Prostate gland (tissue), 2 donors: ENCODE data around the gene CALML6. TPM values are rescaled to one million over a fixed set of nuclear protein-coding genes. Genes with fewer than 3 reads are reported as not detected.

Experiments
- DNase-seq: peaks from one replicate; pipeline ENCODE4 v3.0.0-alpha.2; 2019; ENCODE audit warnings: low spot score
- H3K27ac ChIP-seq, 2 donors: fragments of 200-600 bp; sonication (generic); 2 replicates each; pipeline ENCODE4 v1.5.1; 2017 to 2019
- H3K27me3 ChIP-seq: fragments of 200-600 bp; sonication (generic); replicated peaks from 2 replicates; pipeline ENCODE4 v1.5.1; 2019; ENCODE audit not compliant: insufficient read depth
- H3K36me3 ChIP-seq, 2 donors: fragments of 200-600 bp; sonication (generic); 1 replicate in 1 of 2; 2 replicates in 1 of 2; pipeline versions ENCODE4 v1.5.1 to v1.8.1; 2017 to 2019
- H3K4me1 ChIP-seq: fragments of 200-600 bp; sonication (generic); replicated peaks from 2 replicates; pipeline ENCODE4 v1.5.1; 2019
- H3K4me3 ChIP-seq, 2 donors: fragments of 200-600 bp; sonication (generic); 2 replicates each; pipeline ENCODE4 v1.5.1; 2017 to 2019
- H3K9me3 ChIP-seq: fragments of 200-600 bp; sonication (generic); 2 replicates; pipeline ENCODE4 v1.5.1; 2017
- POLR2A ChIP-seq: fragments of 450-650 bp; IDR thresholded peaks from one replicate; pipeline ENCODE4 v1.6.1; 2016; ENCODE audit warnings: antibody characterized with exemption, mild to moderate bottlenecking
- POLR2AphosphoS5 ChIP-seq: sonication (generic); formaldehyde crosslinking; IDR thresholded peaks from one replicate; pipeline ENCODE4 v1.6.1; 2017; ENCODE audit warnings: antibody characterized with exemption
- WGBS: methylation state at CpG from one replicate; pipeline ENCODE4 v1.1.5; 2018; 5-methylcytosine and 5-hydroxymethylcytosine counted together
- intact Hi-C: fragments of 100-400 bp; cut with DNase I; formaldehyde crosslinking; loops from one replicate; pipeline ENCODE4 v1.14.2; 2022
- total RNA-seq, 2 donors: library from RNA; depleted of rRNA; stranded (reverse); fragments of >200 nt; gene quantifications; one replicate each; pipeline ENCODE4 v1.1.0, GENCODE V29; 2016
- TF ChIP-seq, protein P1 (sequence below), 4 experiments: fragments of 200-600 bp in 2 of 4; fragments of 450-650 bp in 2 of 4; sonication (generic) in 2 of 4; IDR thresholded peaks; 1 replicate in 3 of 4; 2 replicates in 1 of 4; pipeline ENCODE4 v1.5.1; 2016 to 2019; ENCODE audit warnings: antibody characterized with exemption in 4 of 4, mild to moderate bottlenecking in 2 of 4, moderate library complexity in 2 of 4

CALML6 gene
- total RNA-seq, 2 donors from 2014 or later = 0.18 to 0.28 TPM

DNA sequence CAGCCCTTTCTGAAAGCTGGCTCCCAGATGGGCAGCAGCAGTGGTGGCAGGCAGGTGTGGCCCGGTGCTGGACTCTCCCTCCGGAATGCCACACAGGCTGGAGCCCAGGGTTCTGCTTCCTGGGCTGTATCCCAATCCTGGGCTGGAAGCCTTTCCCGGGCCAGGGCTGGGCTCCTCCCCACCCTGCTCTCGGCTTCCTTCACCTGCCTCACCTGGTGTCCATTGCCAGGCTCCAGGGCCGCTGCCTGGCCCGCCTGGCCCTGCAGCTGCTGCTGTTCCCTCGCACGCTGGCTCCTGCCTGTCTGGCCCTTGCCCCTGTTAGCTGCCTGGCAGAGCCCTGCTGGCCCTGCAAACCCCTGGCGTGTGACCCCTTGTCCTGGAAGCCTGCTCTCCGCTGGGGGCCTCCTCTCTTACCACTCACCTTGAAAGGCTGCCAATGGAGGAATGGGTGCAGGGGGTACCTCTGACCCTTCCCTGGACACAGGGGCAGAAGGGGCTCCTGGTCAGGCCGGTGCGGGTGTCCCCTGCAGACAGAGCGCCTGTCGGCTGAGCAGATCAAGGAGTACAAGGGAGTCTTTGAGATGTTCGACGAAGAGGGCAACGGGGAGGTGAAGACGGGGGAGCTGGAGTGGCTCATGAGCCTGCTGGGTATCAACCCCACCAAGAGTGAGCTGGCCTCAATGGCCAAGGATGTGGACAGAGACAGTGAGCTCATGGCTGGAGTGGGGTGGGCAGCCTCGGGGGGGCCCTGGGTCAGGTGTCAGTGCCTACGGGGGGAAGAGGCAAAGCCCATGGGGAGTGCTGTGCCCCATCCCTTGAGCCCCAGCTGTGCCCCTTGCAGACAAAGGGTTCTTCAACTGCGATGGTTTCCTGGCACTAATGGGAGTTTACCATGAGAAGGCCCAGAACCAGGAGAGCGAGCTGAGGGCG lies 1.1 kb downstream of the CALML6 start:
- no peaks in the 10 kb centered on the region for H3K36me3 ChIP-seq
- H3K27ac ChIP-seq = no peak overlapping the region
- H3K27me3 ChIP-seq = no peaks in the 10 kb centered on the region
- H3K4me1 ChIP-seq = no peaks in the 10 kb centered on the region
- H3K4me3 ChIP-seq = no peak overlapping the region
- TF ChIP-seq, protein P1, sequence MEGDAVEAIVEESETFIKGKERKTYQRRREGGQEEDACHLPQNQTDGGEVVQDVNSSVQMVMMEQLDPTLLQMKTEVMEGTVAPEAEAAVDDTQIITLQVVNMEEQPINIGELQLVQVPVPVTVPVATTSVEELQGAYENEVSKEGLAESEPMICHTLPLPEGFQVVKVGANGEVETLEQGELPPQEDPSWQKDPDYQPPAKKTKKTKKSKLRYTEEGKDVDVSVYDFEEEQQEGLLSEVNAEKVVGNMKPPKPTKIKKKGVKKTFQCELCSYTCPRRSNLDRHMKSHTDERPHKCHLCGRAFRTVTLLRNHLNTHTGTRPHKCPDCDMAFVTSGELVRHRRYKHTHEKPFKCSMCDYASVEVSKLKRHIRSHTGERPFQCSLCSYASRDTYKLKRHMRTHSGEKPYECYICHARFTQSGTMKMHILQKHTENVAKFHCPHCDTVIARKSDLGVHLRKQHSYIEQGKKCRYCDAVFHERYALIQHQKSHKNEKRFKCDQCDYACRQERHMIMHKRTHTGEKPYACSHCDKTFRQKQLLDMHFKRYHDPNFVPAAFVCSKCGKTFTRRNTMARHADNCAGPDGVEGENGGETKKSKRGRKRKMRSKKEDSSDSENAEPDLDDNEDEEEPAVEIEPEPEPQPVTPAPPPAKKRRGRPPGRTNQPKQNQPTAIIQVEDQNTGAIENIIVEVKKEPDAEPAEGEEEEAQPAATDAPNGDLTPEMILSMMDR (IDR thresholded peaks at IDR 0.05) = no peak
- TF ChIP-seq POLR2AphosphoS5 = no peak
- no peak for TF ChIP-seq POLR2A
- no peaks in the 10 kb centered on the region for H3K9me3 ChIP-seq
- 79% methylated on average over 23 of the region's 23 CpGs for WGBS
- intact Hi-C loops = no loop called here
- no peak for DNase-seq

DNA sequence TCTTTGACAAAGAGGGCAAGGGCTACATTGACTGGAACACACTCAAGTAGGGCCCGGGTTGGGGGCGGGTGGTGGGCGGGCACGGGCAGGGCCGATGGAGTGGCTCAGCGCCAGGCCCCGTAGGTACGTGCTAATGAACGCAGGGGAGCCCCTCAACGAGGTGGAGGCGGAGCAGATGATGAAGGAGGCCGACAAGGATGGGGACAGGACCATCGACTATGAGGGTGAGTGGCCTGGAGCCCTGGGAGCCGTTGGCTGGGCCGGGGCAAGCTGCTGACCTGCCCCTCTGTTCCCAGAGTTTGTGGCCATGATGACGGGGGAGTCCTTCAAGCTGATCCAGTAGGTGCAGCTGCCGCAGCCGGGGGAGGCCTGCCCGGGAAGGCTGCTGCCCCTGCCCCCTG lies 1.8 kb downstream of the CALML6 start:
- no peak for TF ChIP-seq POLR2AphosphoS5
- TF ChIP-seq POLR2A = no peak
- TF ChIP-seq, protein P1 (IDR thresholded peaks at IDR 0.05) = no peak
- H3K4me1 ChIP-seq = no peaks in the 10 kb centered on the region
- intact Hi-C loops = no loop called here

DNA sequence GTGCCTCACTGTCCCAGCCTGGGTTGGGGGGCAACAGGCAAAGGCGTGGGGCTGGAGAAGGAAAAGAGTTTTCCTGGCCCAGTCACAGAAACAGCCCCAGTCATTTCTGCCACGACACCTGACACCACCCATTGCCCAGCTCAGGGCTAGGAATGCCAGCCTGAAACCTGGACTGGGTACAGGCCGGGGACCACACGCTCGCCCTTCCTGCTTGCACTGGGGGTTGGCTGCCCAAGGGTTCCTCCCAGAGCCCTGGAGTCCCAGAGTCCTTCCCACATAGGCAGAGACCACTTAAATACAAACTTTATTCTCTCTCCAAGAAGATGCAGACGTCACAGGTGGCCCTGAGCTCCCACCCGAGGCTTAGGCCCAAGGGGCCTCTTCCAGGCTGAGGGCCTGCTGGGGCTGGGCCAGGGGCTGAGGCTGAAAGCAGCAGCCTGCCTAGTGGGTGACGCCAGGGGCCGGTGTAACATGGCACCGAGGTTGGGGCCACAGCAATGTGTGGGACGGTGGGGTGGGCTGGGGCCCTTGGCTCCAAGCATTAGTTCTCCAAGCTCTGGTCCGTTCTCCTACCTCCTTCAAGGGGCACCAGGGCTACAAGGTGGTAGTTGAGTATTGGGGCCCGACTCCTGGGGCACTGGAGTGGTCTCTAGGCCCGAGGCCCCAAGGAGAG lies 2.4 kb downstream of the CALML6 start:
- H3K27ac ChIP-seq = no peak overlapping the region
- no peak for TF ChIP-seq POLR2AphosphoS5
- TF ChIP-seq, protein P1 (IDR thresholded peaks at IDR 0.05) = no peak
- TF ChIP-seq POLR2A = no peak
- no peaks in the 10 kb centered on the region for H3K4me1 ChIP-seq
- H3K27me3 ChIP-seq = no peaks in the 10 kb centered on the region
- 87% methylated on average over 13 of the region's 14 CpGs for WGBS
- no peak for DNase-seq
- no peaks in the 10 kb centered on the region for H3K9me3 ChIP-seq
- intact Hi-C loops = no loop called here
- no peaks in the 10 kb centered on the region for H3K36me3 ChIP-seq
- H3K4me3 ChIP-seq = no peak overlapping the region

More for the DNA sequence above, 1.8 kb downstream of the CALML6 start:
- no peak for DNase-seq
- Histone ChIP-seq H3K36me3 (no peaks in the 10 kb centered on the region), H3K27me3 (no peaks in the 10 kb centered on the region), H3K4me3 (no peak overlapping the region), H3K27ac (no peak overlapping the region), H3K9me3 (no peaks in the 10 kb centered on the region)
- WGBS = 73% methylated on average over 19 of the region's 19 CpGs

GRCh38 chr1:1917995-1918900 lies 3.2 kb downstream of the CALML6 start:
- intact Hi-C loops = no loop called here
- no peak for TF ChIP-seq POLR2A
- no peak for TF ChIP-seq POLR2AphosphoS5
- TF ChIP-seq, protein P1 (IDR thresholded peaks at IDR 0.05) = no peak
- Histone ChIP-seq H3K36me3 (no peaks in the 10 kb centered on the region), H3K27me3 (no peaks in the 10 kb centered on the region), H3K4me1 (no peaks in the 10 kb centered on the region), H3K9me3 (no peaks in the 10 kb centered on the region), H3K4me3 (peak overlapping the region; percentile 39 to 46), H3K27ac (peak overlapping the region; percentile 41 to 72)
- DNase-seq = no peak
- 54% methylated on average over 40 of the region's 46 CpGs for WGBS
